ENCODE data around the gene HBS1L.

Gene HBS1L

DNA sequence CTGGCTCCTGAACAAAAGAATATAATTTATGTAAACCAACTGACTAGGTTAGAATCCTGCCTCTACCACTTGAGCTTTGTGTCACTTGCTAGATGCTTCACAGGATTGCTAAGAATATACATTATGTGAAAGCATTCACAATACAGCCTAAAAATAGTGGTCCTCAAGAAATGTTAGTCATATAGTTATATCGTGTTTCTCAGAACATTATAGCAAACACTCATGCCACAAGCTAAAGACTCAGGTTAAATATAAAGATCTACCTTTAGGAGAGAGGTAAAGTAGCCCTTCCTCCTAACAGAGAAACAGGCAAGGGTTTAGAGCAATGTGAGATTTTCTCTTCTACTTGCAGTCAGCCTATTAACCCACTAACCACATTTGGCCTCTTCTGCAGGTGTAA is 86.9 kb downstream of the HBS1L start:
- Mint-ChIP-seq H3K27ac (no peak overlapping the region), H3K4me1 (no peaks in the 10 kb centered on the region), H3K9me3 (peaks cover 3% of the 10 kb centered on the region), H3K36me3 (peaks cover 70% of the 10 kb centered on the region), H3K27me3 (no peaks in the 10 kb centered on the region), H3K4me3 (no peak overlapping the region)
- no peak for ATAC-seq

DNA sequence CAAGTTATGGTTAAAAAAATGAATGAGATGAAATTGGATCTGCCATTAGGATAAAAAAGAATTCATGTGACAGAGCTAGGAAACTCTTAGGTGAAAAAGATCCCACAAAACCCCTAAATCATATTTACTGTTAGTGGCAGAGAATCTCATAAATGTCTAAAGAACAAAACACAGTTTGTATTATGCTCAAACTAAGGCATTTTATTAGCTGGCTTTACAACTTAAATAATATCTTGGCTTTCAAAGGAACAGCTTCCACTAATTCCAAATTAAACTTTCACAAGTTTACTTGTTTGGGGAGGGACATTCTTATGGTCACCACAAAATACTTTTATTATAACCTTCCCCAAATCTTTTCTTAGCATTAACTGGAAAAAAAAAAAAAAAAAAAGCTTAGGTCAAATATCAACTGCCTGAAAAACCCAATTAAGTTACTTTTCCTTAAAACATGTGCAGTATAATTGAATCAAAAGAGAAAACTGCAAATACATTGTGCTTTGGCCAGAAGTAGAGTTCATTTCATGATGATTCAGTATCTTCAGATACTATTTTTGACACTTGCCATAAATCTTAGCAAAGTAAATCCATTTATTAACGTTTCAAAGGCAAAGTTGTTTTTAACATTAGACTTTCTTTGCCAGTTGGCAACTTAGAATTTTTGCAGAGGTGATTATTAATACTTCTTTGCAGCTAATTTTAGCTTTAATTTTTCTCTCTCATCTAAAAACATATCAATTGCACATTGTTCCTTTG is 90.0 kb downstream of the HBS1L start:
- ATAC-seq = no peak
- H3K36me3 Mint-ChIP-seq = peaks cover 82% of the 10 kb centered on the region
- no peak overlapping the region for H3K27ac Mint-ChIP-seq
- H3K27me3 Mint-ChIP-seq = no peaks in the 10 kb centered on the region
- peaks cover 9% of the 10 kb centered on the region for H3K9me3 Mint-ChIP-seq
- H3K4me3 Mint-ChIP-seq = no peak overlapping the region
- H3K4me1 Mint-ChIP-seq = no peaks in the 10 kb centered on the region

DNA sequence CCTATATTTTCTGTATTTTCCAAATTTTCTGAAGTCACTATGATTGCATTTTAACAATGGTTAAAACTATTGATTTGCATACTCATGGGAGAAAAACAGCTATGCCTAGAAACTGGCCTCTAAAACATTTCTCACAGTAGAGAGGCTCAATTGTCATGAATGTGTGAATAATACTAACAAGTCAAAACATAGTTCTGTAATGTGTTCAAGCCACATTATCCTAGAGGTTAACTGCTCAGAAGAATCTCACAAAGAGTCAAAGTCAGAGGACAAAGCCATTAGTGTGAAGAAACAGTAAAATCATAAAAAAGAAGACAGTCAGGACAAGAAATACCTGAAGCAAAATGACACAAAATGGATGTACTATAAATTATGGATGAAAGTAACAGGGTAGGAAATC is 92.2 kb downstream of the HBS1L start:
- no peak for ATAC-seq
- Mint-ChIP-seq H3K36me3 (peaks cover 69% of the 10 kb centered on the region), H3K4me3 (no peak overlapping the region), H3K27ac (no peak overlapping the region), H3K9me3 (peaks cover 9% of the 10 kb centered on the region), H3K4me1 (no peaks in the 10 kb centered on the region), H3K27me3 (no peaks in the 10 kb centered on the region)

DNA sequence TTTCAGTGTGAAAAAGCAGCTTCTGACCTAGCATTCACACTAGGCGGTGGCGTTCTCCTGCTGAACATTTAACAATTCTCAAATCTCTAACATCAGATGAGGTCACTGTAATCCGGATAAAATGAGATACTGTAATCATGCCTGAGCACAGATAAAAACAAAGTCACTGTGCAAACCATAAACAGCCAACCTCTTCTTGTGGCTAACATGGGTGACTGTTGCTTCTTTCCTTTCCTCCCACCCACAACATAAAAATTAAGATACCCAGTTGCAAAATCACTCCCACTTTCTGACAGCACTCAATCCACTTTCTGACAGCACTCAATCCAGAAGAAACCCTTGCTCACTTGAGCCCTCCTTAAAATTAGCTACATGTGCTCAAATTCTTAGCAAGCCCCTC is 93.3 kb downstream of the HBS1L start:
- H3K4me1 Mint-ChIP-seq = no peaks in the 10 kb centered on the region
- peaks cover 9% of the 10 kb centered on the region for H3K9me3 Mint-ChIP-seq
- ATAC-seq = no peak
- no peaks in the 10 kb centered on the region for H3K27me3 Mint-ChIP-seq
- peaks cover 61% of the 10 kb centered on the region for H3K36me3 Mint-ChIP-seq
- H3K27ac Mint-ChIP-seq = no peak overlapping the region
- no peak overlapping the region for H3K4me3 Mint-ChIP-seq

DNA sequence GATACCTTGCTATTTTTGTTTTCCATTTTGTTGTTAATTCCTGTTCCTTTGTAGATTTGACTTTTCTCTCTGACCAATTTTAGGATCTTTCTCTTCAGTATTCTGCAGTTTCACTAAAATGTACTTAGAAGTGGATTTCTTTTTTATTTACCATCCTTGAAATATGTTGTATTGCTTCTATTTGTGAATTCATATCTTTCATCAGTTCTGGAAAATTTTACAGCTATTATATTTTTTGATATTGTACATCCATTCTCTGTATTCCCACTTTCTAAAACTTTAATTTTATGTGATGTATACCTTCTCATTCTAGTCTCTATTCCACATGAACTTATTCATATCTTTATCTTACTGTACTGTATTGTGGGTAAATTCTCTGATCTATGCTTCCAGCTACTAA is 95.0 kb downstream of the HBS1L start:
- Mint-ChIP-seq H3K36me3 (peaks cover 51% of the 10 kb centered on the region), H3K27me3 (no peaks in the 10 kb centered on the region), H3K27ac (no peak overlapping the region), H3K4me1 (no peaks in the 10 kb centered on the region), H3K4me3 (no peak overlapping the region), H3K9me3 (peaks cover 9% of the 10 kb centered on the region)
- ATAC-seq = no peak

DNA sequence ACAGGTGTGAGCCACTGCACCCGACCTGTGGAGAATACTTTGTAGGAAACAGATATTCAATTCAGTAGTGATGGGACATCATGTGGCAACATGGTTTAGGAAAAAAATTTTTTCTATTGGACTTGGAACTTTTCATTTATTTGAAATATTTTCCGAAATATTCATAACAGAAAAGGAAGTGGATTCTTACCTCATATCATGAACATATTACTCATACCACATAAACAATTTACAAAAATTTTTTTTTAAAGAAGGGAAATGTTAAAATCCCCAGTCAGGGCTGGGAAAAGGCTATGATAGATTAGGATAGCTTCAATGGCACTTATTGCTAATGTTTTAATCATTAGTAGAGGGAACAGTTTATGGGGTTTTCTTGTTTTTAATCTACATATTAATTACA is 97.9 kb downstream of the HBS1L start:
- H3K4me3 Mint-ChIP-seq = no peak overlapping the region
- no peak for ATAC-seq
- H3K27ac Mint-ChIP-seq = no peak overlapping the region
- no peaks in the 10 kb centered on the region for H3K27me3 Mint-ChIP-seq
- peaks cover 6% of the 10 kb centered on the region for H3K9me3 Mint-ChIP-seq
- H3K4me1 Mint-ChIP-seq = no peaks in the 10 kb centered on the region
- H3K36me3 Mint-ChIP-seq = peaks cover 24% of the 10 kb centered on the region

DNA sequence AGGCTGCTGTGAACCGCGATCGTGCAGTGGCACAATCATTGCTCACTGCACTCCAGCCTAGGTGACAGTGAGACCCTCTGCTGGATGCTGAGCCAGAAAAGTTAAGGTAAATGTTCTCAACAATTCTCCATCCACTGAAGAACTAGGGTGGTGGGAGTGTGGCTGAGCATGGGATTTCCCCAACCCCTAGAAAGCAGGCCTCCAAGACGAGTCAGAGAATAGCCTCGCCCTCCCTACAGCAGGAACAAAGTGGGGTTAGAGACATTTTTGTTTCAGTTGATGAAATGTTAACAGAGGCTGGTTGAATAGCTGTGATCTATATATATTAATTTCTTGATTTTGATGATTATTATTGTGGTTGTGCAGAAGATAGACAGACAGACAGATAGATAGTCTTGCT is 98.6 kb downstream of the HBS1L start:
- no peak overlapping the region for H3K27ac Mint-ChIP-seq
- ATAC-seq = no peak
- peaks cover 18% of the 10 kb centered on the region for H3K36me3 Mint-ChIP-seq
- H3K4me1 Mint-ChIP-seq = no peaks in the 10 kb centered on the region
- H3K9me3 Mint-ChIP-seq = peaks cover 2% of the 10 kb centered on the region
- H3K4me3 Mint-ChIP-seq = no peak overlapping the region
- H3K27me3 Mint-ChIP-seq = no peaks in the 10 kb centered on the region

DNA sequence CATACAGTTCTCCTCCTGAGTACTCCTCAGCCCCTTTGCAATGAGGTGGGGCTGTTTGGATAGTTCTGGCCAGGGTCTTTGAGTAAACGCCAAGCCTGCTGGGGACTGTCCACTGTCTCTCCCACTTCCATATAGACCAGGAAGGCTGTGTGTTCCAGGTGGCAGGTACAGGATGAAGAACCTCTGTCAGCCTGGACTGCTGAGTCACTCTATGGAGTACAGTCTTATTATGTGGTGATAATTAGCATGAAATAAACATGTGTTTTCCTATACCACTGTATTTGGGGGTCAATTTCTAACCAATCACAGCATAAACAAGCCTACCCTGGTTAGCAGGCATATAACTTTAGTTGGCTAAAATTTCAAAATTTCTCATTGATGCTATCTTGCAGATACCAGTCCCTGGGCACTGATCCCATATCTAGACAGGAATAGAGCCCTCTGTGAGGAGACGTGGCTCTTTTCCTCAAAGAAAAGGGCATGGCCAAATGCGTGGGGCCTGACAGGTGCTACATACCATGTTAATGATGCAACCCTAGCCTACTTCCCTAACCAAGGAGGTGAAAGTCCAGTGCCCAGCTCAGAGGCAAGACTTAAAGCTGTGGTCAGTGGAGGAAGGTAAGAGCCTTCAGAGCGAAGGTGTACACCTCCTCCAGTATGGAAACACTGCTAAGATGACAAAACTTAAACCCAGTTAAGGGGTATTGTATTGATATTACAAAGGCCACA is 100.2 kb downstream of the HBS1L start:
- no peak overlapping the region for H3K27ac Mint-ChIP-seq
- peaks cover 5% of the 10 kb centered on the region for H3K36me3 Mint-ChIP-seq
- ATAC-seq = no peak

DNA sequence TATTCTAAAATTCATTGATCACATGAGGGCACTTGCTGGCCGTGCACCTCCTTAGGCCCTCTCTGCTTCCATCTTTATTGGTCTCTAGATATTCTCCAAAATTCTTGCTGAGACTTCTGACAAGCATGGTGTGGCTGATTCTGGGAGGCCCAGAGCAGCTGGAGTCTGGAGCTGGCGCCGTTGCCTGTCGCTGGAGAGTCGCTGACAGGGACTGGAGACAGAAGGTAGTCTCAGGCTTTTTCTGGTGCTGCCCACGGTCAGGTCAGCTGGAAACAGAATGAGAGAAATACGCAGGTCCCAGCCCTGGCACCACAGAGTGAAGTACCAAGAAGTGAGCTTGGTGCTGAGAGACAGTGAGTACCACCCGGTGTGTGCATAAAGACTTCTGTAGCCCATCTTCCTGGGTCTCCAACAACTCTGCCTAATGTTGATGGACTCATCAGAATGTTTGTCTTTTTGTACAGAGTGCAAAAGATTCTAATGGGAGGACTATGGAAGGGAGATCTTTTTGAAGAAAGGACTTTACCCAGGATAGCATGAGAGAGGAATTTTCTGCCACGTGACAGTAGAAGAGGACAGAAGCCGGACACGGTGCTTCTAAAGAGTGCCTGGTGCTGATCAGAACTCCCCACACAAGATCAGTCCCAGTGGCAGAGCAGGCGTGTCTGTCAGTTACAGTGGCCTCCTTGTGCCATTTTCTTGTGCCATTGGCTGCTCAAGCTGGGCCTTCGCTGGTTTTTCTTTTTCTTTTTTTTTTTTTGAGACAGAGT is 102.9 kb downstream of the HBS1L start:
- Mint-ChIP-seq H3K36me3 (no peaks in the 10 kb centered on the region), H3K27me3 (no peaks in the 10 kb centered on the region), H3K9me3 (no peaks in the 10 kb centered on the region), H3K4me3 (no peak overlapping the region), H3K27ac (no peak overlapping the region), H3K4me1 (no peaks in the 10 kb centered on the region)
- no peak for ATAC-seq

More for the DNA sequence above, 100.2 kb downstream of the HBS1L start:
- Mint-ChIP-seq H3K27me3 (no peaks in the 10 kb centered on the region), H3K9me3 (no peaks in the 10 kb centered on the region), H3K4me1 (no peaks in the 10 kb centered on the region), H3K4me3 (no peak overlapping the region)

DNA sequence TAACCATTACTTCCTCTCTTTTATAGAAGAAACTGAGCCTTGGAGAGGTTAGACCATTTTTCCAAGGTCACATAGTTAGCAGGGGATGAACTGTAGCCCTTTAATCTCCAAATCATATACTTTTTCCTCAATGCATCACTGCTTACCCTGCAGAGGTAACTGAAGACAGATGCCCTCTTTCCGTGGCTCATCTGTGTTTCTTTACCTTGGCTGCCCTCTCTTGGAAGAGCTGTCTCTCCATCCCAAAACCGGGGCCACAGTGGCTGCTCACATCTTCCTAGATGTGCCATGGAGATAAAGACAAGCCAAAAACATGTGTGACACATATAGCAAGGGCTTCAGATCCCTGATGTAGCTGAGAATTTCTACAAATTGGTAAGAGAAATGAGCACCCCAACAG is 104.1 kb downstream of the HBS1L start:
- H3K27me3 Mint-ChIP-seq = peaks cover 4% of the 10 kb centered on the region

DNA sequence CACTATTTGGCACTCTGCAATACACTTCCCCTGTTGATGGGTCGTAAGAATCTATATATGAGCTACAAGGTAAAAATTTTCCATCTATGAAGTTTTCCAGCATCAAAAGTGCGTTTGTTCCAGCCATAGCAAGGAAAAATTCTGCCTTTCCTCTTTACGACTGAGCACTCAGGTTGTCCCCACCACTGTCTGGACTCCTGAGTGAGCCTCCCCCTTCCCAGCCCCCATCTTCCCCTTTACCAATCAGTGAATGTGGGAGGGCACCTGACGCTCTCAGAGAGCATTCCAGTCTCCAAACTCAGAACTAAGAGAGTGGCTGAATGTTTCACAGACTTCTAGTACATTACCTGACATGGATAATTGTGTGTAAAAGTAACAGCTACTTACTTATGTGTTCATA is 104.7 kb downstream of the HBS1L start, which contains the start of gene ALDH8A1:
ALDH8A1 (minus strand) TSS at position 175 of the 400 bp plus-strand sequence; CDS start at position 127, 48 bp downstream.
- Mint-ChIP-seq H3K4me1 (no peaks in the 10 kb centered on the region), H3K27me3 (peaks cover 6% of the 10 kb centered on the region), H3K9me3 (no peaks in the 10 kb centered on the region), H3K27ac (no peak within 1 kb of the TSS), H3K36me3 (no peaks in the 10 kb centered on the region), H3K4me3 (no peak within 1 kb of the TSS)
- no peak for ATAC-seq

More for the DNA sequence above, 104.1 kb downstream of the HBS1L start:
- Mint-ChIP-seq H3K4me3 (no peak overlapping the region), H3K27ac (no peak overlapping the region), H3K4me1 (no peaks in the 10 kb centered on the region), H3K36me3 (no peaks in the 10 kb centered on the region), H3K9me3 (no peaks in the 10 kb centered on the region)
- no peak for ATAC-seq

DNA sequence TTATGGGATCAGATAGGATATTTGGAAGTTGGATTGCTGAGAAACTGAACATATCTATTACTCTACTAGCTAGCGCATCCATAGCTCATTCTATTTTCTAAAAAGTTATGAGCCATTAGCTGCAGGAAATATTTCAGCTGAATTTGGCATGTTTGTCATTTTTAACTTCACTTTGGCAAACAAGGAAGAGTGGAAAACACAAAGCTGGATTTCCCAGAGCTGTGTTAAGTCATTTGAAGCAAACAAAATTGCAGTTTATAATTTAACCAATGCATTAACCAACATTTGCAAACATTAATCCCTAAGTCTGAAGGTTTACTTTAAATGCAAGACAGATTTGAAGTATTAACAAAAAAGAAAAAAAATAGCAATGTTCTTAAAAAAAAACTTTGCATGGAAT is 105.9 kb downstream of the HBS1L start:
- no peaks in the 10 kb centered on the region for H3K4me1 Mint-ChIP-seq
- no peak overlapping the region for H3K4me3 Mint-ChIP-seq
- no peak overlapping the region for H3K27ac Mint-ChIP-seq
- H3K27me3 Mint-ChIP-seq = peaks cover 6% of the 10 kb centered on the region
- ATAC-seq = no peak
- H3K36me3 Mint-ChIP-seq = no peaks in the 10 kb centered on the region
- no peaks in the 10 kb centered on the region for H3K9me3 Mint-ChIP-seq

DNA sequence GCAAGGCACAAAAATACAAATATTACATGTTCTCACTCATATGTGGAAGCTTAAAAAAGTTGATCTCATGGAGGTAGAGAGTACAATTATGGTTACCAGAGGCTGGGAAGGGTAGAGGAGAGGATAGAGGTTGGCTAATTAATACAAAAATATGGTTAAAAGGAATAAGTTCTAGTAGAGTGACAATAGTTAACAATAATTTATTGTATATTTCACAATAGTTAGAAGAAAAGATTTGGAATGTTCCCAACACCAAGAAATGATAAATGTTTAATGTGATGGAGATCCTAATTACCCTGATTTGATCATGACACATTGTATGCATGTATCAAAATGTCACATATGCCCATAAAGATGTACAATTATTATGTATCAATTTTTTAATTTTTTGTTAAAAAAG is 106.5 kb downstream of the HBS1L start:
- H3K9me3 Mint-ChIP-seq = no peaks in the 10 kb centered on the region

DNA sequence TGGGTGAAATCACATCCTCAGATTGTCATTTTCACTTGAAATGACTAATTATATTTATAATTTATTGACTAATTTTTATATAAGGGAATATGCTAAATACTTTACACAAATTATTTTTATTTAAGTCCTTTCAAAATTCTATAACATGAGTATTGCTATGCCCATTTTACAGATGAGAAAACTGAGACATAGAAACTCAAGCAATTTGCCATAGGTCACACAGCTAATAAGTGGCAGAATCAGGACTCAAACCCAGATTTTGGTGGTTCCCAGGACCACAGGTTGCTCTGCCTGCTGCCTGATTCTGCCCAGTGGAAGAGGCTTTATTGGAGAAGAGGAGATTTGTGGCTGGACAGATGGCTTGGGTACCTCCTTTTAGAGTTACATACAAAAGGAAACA is 109.6 kb downstream of the HBS1L start:
- H3K27me3 Mint-ChIP-seq = peaks cover 6% of the 10 kb centered on the region
- H3K27ac Mint-ChIP-seq = no peak overlapping the region
- ATAC-seq = no peak
- H3K4me3 Mint-ChIP-seq = no peak overlapping the region
- no peaks in the 10 kb centered on the region for H3K36me3 Mint-ChIP-seq
- no peaks in the 10 kb centered on the region for H3K9me3 Mint-ChIP-seq
- H3K4me1 Mint-ChIP-seq = no peaks in the 10 kb centered on the region

More for the DNA sequence above, 106.5 kb downstream of the HBS1L start:
- H3K36me3 Mint-ChIP-seq = no peaks in the 10 kb centered on the region
- no peak overlapping the region for H3K4me3 Mint-ChIP-seq
- H3K27ac Mint-ChIP-seq = no peak overlapping the region
- H3K4me1 Mint-ChIP-seq = no peaks in the 10 kb centered on the region
- no peak for ATAC-seq
- H3K27me3 Mint-ChIP-seq = peaks cover 6% of the 10 kb centered on the region

DNA sequence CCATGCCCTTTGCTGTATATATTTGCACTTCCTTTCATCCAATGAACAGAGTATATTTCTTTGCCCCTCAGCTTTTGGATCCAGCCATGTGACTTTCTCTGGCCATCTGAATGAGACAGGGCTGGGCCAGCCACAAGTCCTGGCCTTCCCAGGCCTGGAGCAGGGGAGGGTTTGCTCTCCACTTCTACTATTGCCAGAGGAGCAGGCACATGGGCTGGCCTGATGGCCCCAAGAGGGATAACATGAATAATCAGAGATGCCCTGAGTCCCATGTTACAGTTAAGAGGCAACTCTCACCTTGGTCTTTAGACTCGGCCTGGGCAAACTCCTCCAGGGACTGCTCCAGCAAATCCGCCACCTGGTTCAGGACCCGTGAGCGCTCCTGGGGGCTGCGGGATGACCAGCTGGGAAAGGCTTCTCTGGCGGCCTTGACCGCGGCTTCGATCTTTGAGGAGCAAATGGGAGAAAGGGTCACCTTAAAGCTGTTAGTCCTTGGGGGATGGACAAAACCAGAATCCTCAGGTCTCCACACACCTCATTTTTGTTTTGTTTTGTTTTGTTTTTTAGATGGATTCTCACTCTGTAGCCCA is 111.0 kb downstream of the HBS1L start:
- H3K4me3 Mint-ChIP-seq = no peak overlapping the region
- no peak overlapping the region for H3K27ac Mint-ChIP-seq
- no peaks in the 10 kb centered on the region for H3K9me3 Mint-ChIP-seq
- ATAC-seq = no peak
- peaks cover 7% of the 10 kb centered on the region for H3K4me1 Mint-ChIP-seq
- peaks cover 6% of the 10 kb centered on the region for H3K27me3 Mint-ChIP-seq
- no peaks in the 10 kb centered on the region for H3K36me3 Mint-ChIP-seq

Data from stimulated activated memory B cell treated with anti-CD40 and anti-IgM and Interleukin-4, amounts not matched to agents 10 μg/mL and 1 μg/mL and 100 μg/mL, for 72 hours (primary cell).